ENCODE data around the gene ZNF648. TPM values are rescaled to one million over a fixed set of nuclear protein-coding genes. Genes with fewer than 3 reads are reported as not detected.
"Not testable (repeated sequence)": the region's sequence is repeated elsewhere in the genome, so short reads cannot be mapped to it uniquely, and the experiment has no call there.

The ZNF648 gene
- polyA plus RNA-seq, 12 donors: 0.04 to 0.20 (median 0.08) TPM; not detected in 3

GRCh38 chr1:182029379-182030331, 31.9 kb downstream of the ZNF648 start:
- peak; percentile 93 for DNase-seq

DNA sequence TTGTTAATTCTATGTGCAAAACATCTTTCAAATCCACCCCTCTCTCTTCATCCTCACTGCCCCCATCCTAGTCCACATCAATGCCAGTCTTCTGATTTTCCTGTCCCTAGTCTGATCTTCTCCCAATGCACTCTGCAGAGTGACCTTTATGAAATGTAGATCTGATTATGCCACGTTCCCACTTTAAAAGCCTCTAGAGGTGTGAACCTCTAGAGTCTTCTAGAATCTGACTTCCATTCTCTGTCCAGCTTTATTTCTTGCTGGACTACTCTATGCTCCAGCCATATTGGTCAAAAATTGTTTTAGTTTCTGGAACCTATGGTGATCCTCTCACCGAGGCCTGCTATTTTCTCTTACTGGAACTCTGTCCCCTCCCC, 32.5 kb downstream of the ZNF648 start:
- no peak for DNase-seq

GRCh38 chr1:182015360-182015759, 46.2 kb downstream of the ZNF648 start:
- no peak for DNase-seq

GRCh38 chr1:182010800-182011370, 50.6 kb downstream of the ZNF648 start:
- DNase-seq: not testable (repeated sequence)

DNA sequence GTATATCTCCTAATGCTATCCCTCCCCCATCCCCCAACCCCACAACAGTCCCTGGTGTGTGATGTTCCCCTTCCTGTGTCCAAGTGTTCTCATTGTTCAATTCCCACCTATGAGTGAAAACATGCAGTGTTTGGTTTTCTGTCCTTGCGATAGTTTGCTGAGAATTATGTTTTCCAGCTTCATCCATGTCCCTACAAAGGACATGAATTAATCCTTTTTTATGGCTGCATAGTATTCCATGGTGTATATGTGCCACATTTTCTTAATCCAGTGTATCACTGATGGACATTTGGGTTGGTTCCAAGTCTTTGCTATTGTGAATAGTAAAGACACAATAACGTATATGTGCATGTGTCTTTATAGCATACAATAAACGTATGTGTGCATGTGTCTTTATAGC, 56.1 kb downstream of the ZNF648 start:
- DNase-seq: not testable (repeated sequence)

GRCh38 chr1:182004601-182005000, 56.9 kb downstream of the ZNF648 start:
- no peak for DNase-seq
